ENCODE measurements around the gene KCTD15.
A peak's percentile ranks its signal among the peaks of the same experiment; 100 is the strongest.

The KCTD15 gene

GRCh38 chr19:33775731-33776487 is 20.8 kb upstream of the KCTD15 start:
- TF ChIP-seq CTCF (IDR thresholded peaks at IDR 0.05; ENCODE audit: insufficient read depth, low read depth, low read length, missing control alignments) = no peak
- no peak overlapping the region for H3K4me3 ChIP-seq (ENCODE audit: low read depth, low read length)
- DNase-seq (ENCODE audit: low read depth) = no peak

GRCh38 chr19:33777351-33777750 is 19.3 kb upstream of the KCTD15 start:
- no peak overlapping the region for H3K4me3 ChIP-seq (ENCODE audit: low read depth, low read length)
- no peak for DNase-seq (ENCODE audit: low read depth)
- TF ChIP-seq CTCF (IDR thresholded peaks at IDR 0.05; ENCODE audit: insufficient read depth, low read depth, low read length, missing control alignments) = no peak

- no peak overlapping the region for H3K4me3 ChIP-seq (ENCODE audit: low read depth, low read length)
- TF ChIP-seq CTCF (IDR thresholded peaks at IDR 0.05; ENCODE audit: insufficient read depth, low read depth, low read length, missing control alignments) = no peak
- no peak for DNase-seq (ENCODE audit: low read depth)
Measured at GRCh38 chr19:33777753-33778088, 18.9 kb upstream of the KCTD15 start.

- DNase-seq (ENCODE audit: low read depth) = peak; percentile 83
- peak; percentile 100 for TF ChIP-seq CTCF (IDR thresholded peaks at IDR 0.05; ENCODE audit: insufficient read depth, low read depth, low read length, missing control alignments)
- H3K4me3 ChIP-seq (ENCODE audit: low read depth, low read length) = no peak overlapping the region
Measured at GRCh38 chr19:33778089-33778791, 18.4 kb upstream of the KCTD15 start.

- no peak for TF ChIP-seq CTCF (IDR thresholded peaks at IDR 0.05; ENCODE audit: insufficient read depth, low read depth, low read length, missing control alignments)
- DNase-seq (ENCODE audit: low read depth) = no peak
- no peak overlapping the region for H3K4me3 ChIP-seq (ENCODE audit: low read depth, low read length)
Measured at GRCh38 chr19:33779849-33780248, 16.8 kb upstream of the KCTD15 start.

DNA sequence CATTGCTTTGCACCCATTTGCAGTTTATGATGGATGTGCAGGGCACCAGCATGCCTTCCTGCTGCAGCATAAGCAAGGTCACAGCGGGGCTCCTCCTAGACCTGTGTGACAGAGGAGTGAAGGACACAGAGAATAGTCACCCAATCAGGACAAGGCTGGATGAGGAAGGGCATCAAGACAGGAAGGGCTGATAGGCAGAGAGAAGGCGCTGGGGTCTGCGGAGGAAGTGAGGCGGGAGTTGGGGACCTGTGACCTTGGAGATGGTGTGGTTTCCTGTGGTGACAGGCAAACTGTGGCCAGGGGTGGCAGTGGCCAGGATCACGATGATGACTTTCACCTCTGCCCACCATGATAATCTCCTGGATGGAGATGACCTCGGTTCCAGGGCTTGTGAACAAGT is 16.4 kb upstream of the KCTD15 start:
- H3K4me3 ChIP-seq (ENCODE audit: low read depth, low read length) = no peak overlapping the region
- no peak for DNase-seq (ENCODE audit: low read depth)
- TF ChIP-seq CTCF (IDR thresholded peaks at IDR 0.05; ENCODE audit: insufficient read depth, low read depth, low read length, missing control alignments) = no peak

Data from GM12865 (cell line).